GM15510 (cell line): Measurements from ENCODE around the gene USP13.

Source experiments
- POLR2A ChIP-seq: IDR thresholded peaks from 3 replicates; pipeline ENCODE4 v1.6.1; 2011; ENCODE audit warnings: borderline replicate concordance; ENCODE audit not compliant: insufficient read length; ENCODE audit errors: extremely low read depth

The USP13 gene

GRCh38 chr3:179651687-179652446 lies 973 bp upstream of the USP13 start:
- TF ChIP-seq POLR2A: no peak

- peak; percentile 45 for TF ChIP-seq POLR2A
Observed at GRCh38 chr3:179653096-179653797, 407 bp downstream of the USP13 start.

- no peak for TF ChIP-seq POLR2A
Observed at GRCh38 chr3:179655236-179655635, 2.4 kb downstream of the USP13 start.

GRCh38 chr3:179658606-179659005 lies 5.8 kb downstream of the USP13 start:
- no peak for TF ChIP-seq POLR2A

- TF ChIP-seq POLR2A: no peak
Observed at GRCh38 chr3:179660872-179661271, 8.0 kb downstream of the USP13 start.

- no peak for TF ChIP-seq POLR2A
Observed at GRCh38 chr3:179661777-179662176, 8.9 kb downstream of the USP13 start.

GRCh38 chr3:179663093-179663492 lies 10.3 kb downstream of the USP13 start:
- TF ChIP-seq POLR2A: no peak

GRCh38 chr3:179666030-179666429 lies 13.2 kb downstream of the USP13 start:
- TF ChIP-seq POLR2A: no peak

GRCh38 chr3:179666436-179667035 lies 13.7 kb downstream of the USP13 start:
- TF ChIP-seq POLR2A: no peak

GRCh38 chr3:179668429-179668828 lies 15.6 kb downstream of the USP13 start:
- no peak for TF ChIP-seq POLR2A

- no peak for TF ChIP-seq POLR2A
Observed at GRCh38 chr3:179670311-179670710, 17.5 kb downstream of the USP13 start.

GRCh38 chr3:179671309-179671708 lies 18.5 kb downstream of the USP13 start:
- no peak for TF ChIP-seq POLR2A

GRCh38 chr3:179671747-179672242 lies 19.0 kb downstream of the USP13 start:
- TF ChIP-seq POLR2A: no peak

- TF ChIP-seq POLR2A: no peak
Observed at GRCh38 chr3:179672918-179673317, 20.1 kb downstream of the USP13 start.

- TF ChIP-seq POLR2A: no peak
Observed at GRCh38 chr3:179673523-179673922, 20.7 kb downstream of the USP13 start.

GRCh38 chr3:179676081-179676480 lies 23.2 kb downstream of the USP13 start:
- no peak for TF ChIP-seq POLR2A

- no peak for TF ChIP-seq POLR2A
Observed at GRCh38 chr3:179677884-179678283, 25.0 kb downstream of the USP13 start.
